CD4-positive, alpha-beta memory T cell (primary cell): ENCODE results near the gene COL20A1. TPM values are rescaled to one million over a fixed set of nuclear protein-coding genes. Genes with fewer than 3 reads are reported as not detected.
A peak's percentile ranks its signal among the peaks of the same experiment; 100 is the strongest.

Experiments used
- CTCF ChIA-PET: fragments of 350-600 bp; sonication (Branson Sonifier 250); formaldehyde crosslinking; loops from one replicate; lab custom pipeline; 2021; ENCODE audit warnings: inconsistent platforms; ENCODE audit not compliant: partially characterized antibody; lab: Charles Lee
- POLR2A ChIA-PET: fragments of 350-600 bp; sonication (Branson Sonifier 250); formaldehyde crosslinking; loops from one replicate; lab custom pipeline; 2021; ENCODE audit not compliant: partially characterized antibody; lab: Charles Lee
- DNase-seq, 5 donors: peaks; one replicate each; pipeline versions ENCODE4 v3.0.0 to v3.0.0-alpha.2; 2020 to 2022; ENCODE audit warnings: mixed read lengths in 1 of 5
- H3K27ac ChIP-seq: one replicate; pipeline ENCODE4 v1.7.0; 2013; ENCODE audit warnings: low read depth, low read length
- H3K27me3 ChIP-seq: 2 replicates; pipeline ENCODE4 v1.7.0; 2013; ENCODE audit warnings: mild to moderate bottlenecking, low read length, moderate library complexity; ENCODE audit not compliant: insufficient read depth
- H3K36me3 ChIP-seq: 2 replicates; pipeline ENCODE4 v1.7.0; 2013; ENCODE audit warnings: mild to moderate bottlenecking, low read length, moderate library complexity; ENCODE audit not compliant: insufficient read depth
- H3K4me1 ChIP-seq: 2 replicates; pipeline ENCODE4 v1.7.0; 2013; ENCODE audit warnings: mild to moderate bottlenecking, low read length, moderate library complexity; ENCODE audit not compliant: insufficient read depth
- H3K4me3 ChIP-seq, 2 donors: one replicate each; pipeline ENCODE4 v1.7.0; 2013; ENCODE audit warnings: low read length in 2 of 2, mild to moderate bottlenecking in 1 of 2
- H3K9me3 ChIP-seq, 2 donors: one replicate each; pipeline ENCODE4 v1.7.0; 2013; ENCODE audit warnings: low read length in 2 of 2, control low read depth in 1 of 2; ENCODE audit not compliant: control insufficient read depth in 1 of 2
- H3K27ac Mint-ChIP-seq, 7 donors: one replicate each; pipeline ENCODE4 v1.8.0; 2020 to 2021; ENCODE audit warnings: mixed read lengths in 7 of 7, mild to moderate bottlenecking in 6 of 7, inconsistent platforms in 3 of 7, moderate library complexity in 3 of 7
- H3K27me3 Mint-ChIP-seq, 2 donors: one replicate each; pipeline ENCODE4 v1.8.0; 2020 to 2021; ENCODE audit warnings: mixed read lengths in 2 of 2
- H3K36me3 Mint-ChIP-seq, 2 donors: one replicate each; pipeline ENCODE4 v1.8.0; 2020 to 2021; ENCODE audit warnings: mixed read lengths in 2 of 2, inconsistent platforms in 1 of 2, mild to moderate bottlenecking in 1 of 2
- H3K4me1 Mint-ChIP-seq, 4 donors: one replicate each; pipeline ENCODE4 v1.8.0; 2020 to 2021; ENCODE audit warnings: mixed read lengths in 4 of 4, mild to moderate bottlenecking in 1 of 4
- H3K4me3 Mint-ChIP-seq, 8 donors: one replicate each; pipeline ENCODE4 v1.8.0; 2020 to 2021; ENCODE audit warnings: mixed read lengths in 8 of 8, mild to moderate bottlenecking in 7 of 8, moderate library complexity in 6 of 8, inconsistent platforms in 3 of 8
- H3K9me3 Mint-ChIP-seq, 8 donors: one replicate each; pipeline ENCODE4 v1.8.0; 2020 to 2021; ENCODE audit warnings: mixed read lengths in 8 of 8, mild to moderate bottlenecking in 5 of 8, inconsistent platforms in 3 of 8, moderate library complexity in 1 of 8
- intact Hi-C: fragments of 100-400 bp; cut with micrococcal nuclease; formaldehyde crosslinking; loops from one replicate; pipeline ENCODE4 v1.15.1; 2023
- polyA plus RNA-seq, 2 donors: library from polyadenylated mRNA; unstranded; fragments of 300-500 nt; fragmentation: Illumina TruSeq; gene quantifications; one replicate each; pipeline ENCODE4 v1.2.3, GENCODE V29; 2021
- total RNA-seq, 2 experiments: library from RNA; stranded (reverse); gene quantifications; one replicate each; pipeline ENCODE4 v1.2.3, GENCODE V29; 2021

Gene COL20A1
- total RNA-seq: under 1 TPM in 1 of 2 experiments, not detected in 1; 0.11 TPM
- polyA plus RNA-seq: not detected

- H3K36me3 ChIP-seq: peaks cover 5% of the 10 kb centered on the region
- H3K4me3 Mint-ChIP-seq: no peak within 1 kb of the TSS
- H3K4me1 Mint-ChIP-seq: peaks cover 7 to 15% (median 12%) of the 10 kb centered on the region in 4 donors
- no peaks in the 10 kb centered on the region for H3K9me3 ChIP-seq
- peaks cover 13% of the 10 kb centered on the region for H3K4me1 ChIP-seq
- H3K27me3 ChIP-seq: no peaks in the 10 kb centered on the region
- CTCF ChIA-PET: no interaction called here
- H3K27me3 Mint-ChIP-seq: peaks cover 0 to 4% of the 10 kb centered on the region in 2 donors
- DNase-seq: peak in 1 of 5 donors; percentile 10
- POLR2A ChIA-PET: no interaction called here
- peak within 1 kb of the TSS in 2 of 7 donors; percentile 35 to 42 for H3K27ac Mint-ChIP-seq
- H3K27ac ChIP-seq: no peak within 1 kb of the TSS
- intact Hi-C loops: no loop called here
- H3K4me3 ChIP-seq: no peak within 1 kb of the TSS
- peaks cover 3 to 7% of the 10 kb centered on the region in 2 donors for H3K36me3 Mint-ChIP-seq
- H3K9me3 Mint-ChIP-seq: no peaks in the 10 kb centered on the region
Observed at GRCh38 chr20:63292904-63293303, at the start of gene COL20A1. COL20A1 (plus strand) TSS chr20:63293186; CDS start chr20:63295108, 1,922 bp downstream.

DNA sequence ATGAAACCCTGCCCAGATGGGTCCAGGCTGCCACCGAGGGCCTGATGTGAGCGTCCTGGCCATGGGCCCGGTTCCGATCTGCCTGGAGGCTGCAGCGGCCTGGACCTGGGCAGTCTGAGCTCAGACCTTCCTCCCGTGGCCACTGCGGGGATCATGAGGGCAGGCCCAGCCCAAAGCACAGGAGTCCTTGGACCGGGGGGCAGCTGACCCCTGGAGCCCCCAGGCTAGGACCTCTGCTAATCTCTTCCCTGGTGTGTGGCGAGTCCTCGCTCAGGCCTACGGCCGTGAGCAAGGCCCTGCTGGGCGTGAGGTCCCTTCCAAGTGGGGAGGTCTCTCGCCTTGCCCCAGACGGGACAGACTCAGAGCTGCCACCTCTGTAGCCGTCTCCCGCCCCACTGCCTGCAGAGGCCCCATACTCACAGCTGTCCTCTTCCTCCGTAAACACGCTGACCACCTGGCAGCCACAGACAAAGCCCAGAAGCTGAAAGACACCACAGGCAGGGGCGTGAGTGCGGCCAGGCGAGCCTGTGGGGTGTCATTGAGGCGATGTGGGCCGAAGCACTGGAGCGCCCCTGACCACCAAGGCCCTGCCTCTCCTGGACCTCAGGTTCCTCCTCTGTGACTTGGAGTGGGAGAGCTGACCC is 49.3 kb upstream of the COL20A1 start:
- Mint-ChIP-seq H3K27ac (no peak overlapping the region), H3K27me3 (peaks cover 6 to 18% of the 10 kb centered on the region in 2 donors), H3K9me3 (no peaks in the 10 kb centered on the region), H3K4me1 (no peaks in the 10 kb centered on the region), H3K36me3 (no peaks in the 10 kb centered on the region), H3K4me3 (no peak overlapping the region)
- Histone ChIP-seq H3K4me1 (no peaks in the 10 kb centered on the region), H3K9me3 (no peaks in the 10 kb centered on the region), H3K36me3 (no peaks in the 10 kb centered on the region), H3K27ac (no peak overlapping the region), H3K27me3 (no peaks in the 10 kb centered on the region), H3K4me3 (no peak overlapping the region)
- CTCF ChIA-PET: no interaction called here
- intact Hi-C loops: no loop called here
- DNase-seq: no peak
- POLR2A ChIA-PET: no interaction called here

DNA sequence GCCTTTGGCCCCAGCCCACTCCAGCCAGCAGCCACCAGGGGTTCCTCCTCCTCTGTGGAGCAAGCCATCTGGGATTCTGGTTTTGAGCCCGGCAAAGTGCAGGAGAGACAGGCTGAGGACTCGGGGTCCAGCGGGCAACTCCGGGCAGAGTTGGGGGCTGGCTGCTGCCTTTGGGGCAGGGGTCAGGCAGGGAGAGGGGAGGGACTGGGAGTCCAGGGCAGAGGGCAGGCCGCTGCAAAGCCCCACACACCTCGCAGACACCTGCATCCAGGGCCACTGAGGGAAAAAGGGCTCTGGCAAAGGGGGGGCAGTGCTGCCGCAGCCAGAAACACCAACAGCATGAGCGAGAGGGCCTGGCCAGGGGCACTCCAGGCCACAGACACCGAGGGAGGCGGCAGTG is 48.5 kb upstream of the COL20A1 start:
- no peak overlapping the region for H3K4me3 Mint-ChIP-seq
- H3K4me1 ChIP-seq: no peaks in the 10 kb centered on the region
- no peaks in the 10 kb centered on the region for H3K9me3 Mint-ChIP-seq
- no peaks in the 10 kb centered on the region for H3K36me3 ChIP-seq
- peaks cover 6 to 18% of the 10 kb centered on the region in 2 donors for H3K27me3 Mint-ChIP-seq
- H3K36me3 Mint-ChIP-seq: no peaks in the 10 kb centered on the region
- no peaks in the 10 kb centered on the region for H3K4me1 Mint-ChIP-seq
- no peaks in the 10 kb centered on the region for H3K9me3 ChIP-seq
- no peaks in the 10 kb centered on the region for H3K27me3 ChIP-seq
- ChIA-PET CTCF (no interaction called here), POLR2A (no interaction called here)
- H3K27ac ChIP-seq: no peak overlapping the region
- no peak overlapping the region for H3K4me3 ChIP-seq
- H3K27ac Mint-ChIP-seq: no peak overlapping the region
- intact Hi-C loops: no loop called here
- DNase-seq: no peak

DNA sequence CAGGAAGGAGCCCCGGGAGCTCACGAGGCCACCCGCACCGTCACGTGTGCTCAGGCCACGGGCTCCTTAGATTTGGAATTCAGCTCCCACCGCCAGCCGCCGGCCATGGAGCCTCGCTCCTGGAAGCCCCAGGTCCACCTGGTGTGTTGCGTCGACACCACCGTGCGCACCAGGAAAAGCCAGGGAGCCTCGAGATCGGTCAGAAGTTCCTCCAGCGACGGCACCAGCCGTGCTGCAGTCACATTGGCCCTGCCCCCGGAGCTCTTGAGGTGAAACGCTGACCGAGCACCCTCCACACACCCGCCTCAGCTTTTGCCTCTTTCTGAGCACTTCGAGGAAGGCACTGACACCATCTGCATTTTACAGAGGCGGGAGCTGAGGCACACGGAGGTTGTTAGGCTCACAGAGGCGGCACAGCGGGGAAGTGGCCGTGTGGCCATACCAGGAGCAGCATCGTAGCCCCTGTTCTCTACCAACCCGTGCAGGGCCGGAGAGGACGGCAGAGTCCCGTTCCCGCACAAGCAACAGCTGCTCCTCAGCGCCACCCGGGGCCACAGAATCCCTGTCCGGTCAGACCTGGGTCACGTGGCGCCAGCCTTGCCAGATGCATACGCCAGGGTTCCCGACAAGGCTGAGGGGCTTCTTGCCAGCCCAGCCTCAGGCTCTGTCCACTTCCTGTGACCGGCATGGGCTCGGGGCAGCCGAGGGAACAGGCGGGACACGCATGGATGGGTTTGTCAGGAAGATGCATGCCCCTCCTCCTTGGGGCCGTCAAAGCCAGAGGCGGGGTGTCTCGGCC is 46.3 kb upstream of the COL20A1 start:
- CTCF ChIA-PET: interaction anchor here (1.2 kb wide), 1 partner anchor 23 kb away, joined by 3 read pairs; no protein-coding TSS in a partner anchor
- intact Hi-C loops: no loop called here
- H3K9me3 Mint-ChIP-seq: no peaks in the 10 kb centered on the region

DNA sequence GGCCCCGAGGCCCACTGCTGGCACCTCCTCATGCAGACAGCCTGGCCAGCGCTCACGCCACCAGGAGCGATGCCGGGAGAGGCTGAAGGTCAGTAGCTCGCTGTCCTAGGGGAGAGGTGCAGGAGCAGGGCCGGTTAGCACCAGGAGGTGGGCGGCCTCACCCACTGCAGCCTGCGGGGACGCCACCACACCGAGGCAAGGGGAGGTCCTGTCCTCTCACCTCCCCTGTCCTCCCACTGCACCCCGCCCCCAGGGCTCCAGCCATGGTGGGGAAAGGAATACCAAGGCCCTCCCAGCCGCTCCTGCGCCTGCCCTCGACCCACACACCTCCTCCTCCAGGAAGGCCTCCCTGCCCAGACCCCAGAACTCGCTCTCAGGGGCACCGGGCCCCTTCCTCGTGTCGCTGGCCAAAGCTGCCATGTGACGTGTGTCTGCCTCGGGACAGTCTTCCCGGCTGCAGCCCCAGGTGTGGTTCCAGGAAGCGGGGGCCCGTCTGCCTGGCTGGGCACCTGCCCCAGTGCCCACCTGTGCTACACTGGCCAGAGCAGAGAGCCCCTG is 45.2 kb upstream of the COL20A1 start:
- H3K36me3 ChIP-seq: no peaks in the 10 kb centered on the region
- H3K27ac ChIP-seq: no peak overlapping the region
- Mint-ChIP-seq H3K9me3 (peaks cover 0 to 1% (median 0%) of the 10 kb centered on the region in 8 donors), H3K36me3 (no peaks in the 10 kb centered on the region), H3K27me3 (peaks cover 15 to 27% of the 10 kb centered on the region in 2 donors), H3K4me1 (peaks cover 2% of the 10 kb centered on the region in 4 donors), H3K4me3 (no peak overlapping the region), H3K27ac (no peak overlapping the region)
- peaks cover 5% of the 10 kb centered on the region for H3K27me3 ChIP-seq
- intact Hi-C loops: no loop called here
- DNase-seq: no peak
- no peaks in the 10 kb centered on the region for H3K9me3 ChIP-seq
- CTCF ChIA-PET: no interaction called here
- POLR2A ChIA-PET: no interaction called here
- no peak overlapping the region for H3K4me3 ChIP-seq
- no peaks in the 10 kb centered on the region for H3K4me1 ChIP-seq

More for the DNA sequence above, 46.3 kb upstream of the COL20A1 start:
- POLR2A ChIA-PET: no interaction called here
- no peaks in the 10 kb centered on the region for H3K36me3 Mint-ChIP-seq
- no peak for DNase-seq
- no peak overlapping the region for H3K4me3 Mint-ChIP-seq
- Histone ChIP-seq H3K27me3 (no peaks in the 10 kb centered on the region), H3K4me3 (no peak overlapping the region), H3K9me3 (no peaks in the 10 kb centered on the region), H3K27ac (no peak overlapping the region), H3K4me1 (no peaks in the 10 kb centered on the region), H3K36me3 (no peaks in the 10 kb centered on the region)
- H3K4me1 Mint-ChIP-seq: no peaks in the 10 kb centered on the region
- peaks cover 13 to 27% of the 10 kb centered on the region in 2 donors for H3K27me3 Mint-ChIP-seq
- H3K27ac Mint-ChIP-seq: no peak overlapping the region

DNA sequence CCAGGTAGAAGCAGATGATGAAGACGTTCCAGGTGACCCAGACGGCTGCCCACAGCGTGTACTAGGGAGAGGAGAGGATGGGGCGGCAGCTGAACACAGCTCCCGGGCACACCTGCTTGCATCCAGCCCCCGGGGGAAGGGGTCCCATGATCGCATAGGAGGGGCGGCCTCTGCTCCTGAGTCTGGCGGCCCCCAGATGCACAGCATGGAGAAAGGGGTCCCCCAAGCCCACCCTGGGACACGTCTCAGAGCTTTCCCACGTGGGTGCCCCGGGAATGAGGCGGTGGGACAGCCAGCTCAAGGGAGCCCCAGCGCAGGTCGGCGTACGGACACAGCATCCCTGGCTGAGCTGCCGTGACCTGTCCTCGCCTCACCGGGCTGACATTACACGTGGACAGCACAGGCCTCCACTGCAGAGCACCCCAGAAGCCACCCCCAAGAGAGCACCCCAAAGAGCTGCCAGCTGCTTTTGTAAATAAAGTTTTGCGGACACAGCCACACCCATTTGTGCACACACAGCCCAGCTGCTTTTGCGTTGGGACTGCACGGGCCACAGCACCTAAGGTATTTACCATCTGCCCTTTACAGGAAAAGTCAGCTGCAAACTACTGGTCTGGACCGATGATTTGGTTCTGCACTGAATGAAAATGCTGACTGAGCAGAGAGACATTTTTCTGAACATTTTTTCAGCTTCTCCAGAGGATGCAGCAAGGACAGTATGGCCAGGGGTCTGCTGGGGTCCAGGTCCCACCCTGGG is 44.0 kb upstream of the COL20A1 start:
- H3K27me3 ChIP-seq: peaks cover 12% of the 10 kb centered on the region

More for the DNA sequence above, 44.0 kb upstream of the COL20A1 start:
- Mint-ChIP-seq H3K36me3 (no peaks in the 10 kb centered on the region), H3K9me3 (peaks cover 0 to 4% (median 0%) of the 10 kb centered on the region in 8 donors), H3K4me1 (peaks cover 4 to 7% (median 6%) of the 10 kb centered on the region in 4 donors), H3K27ac (no peak overlapping the region), H3K27me3 (peaks cover 22 to 28% of the 10 kb centered on the region in 2 donors), H3K4me3 (no peak overlapping the region)
- Histone ChIP-seq H3K27ac (no peak overlapping the region), H3K4me3 (no peak overlapping the region), H3K9me3 (no peaks in the 10 kb centered on the region), H3K36me3 (no peaks in the 10 kb centered on the region), H3K4me1 (peaks cover 8% of the 10 kb centered on the region)
- DNase-seq: no peak
- ChIA-PET POLR2A (no interaction called here), CTCF (no interaction called here)
- intact Hi-C loops: no loop called here
